Coronary artery (tissue), 2 donors: ENCODE measurements around the gene RHOT1.
"Not testable (repeated sequence)": the region's sequence is repeated elsewhere in the genome, so short reads cannot be mapped to it uniquely, and the experiment has no call there.

Experiments used
- DNase-seq: peaks from one replicate; pipeline ENCODE4 v3.0.0-alpha.2; 2017; ENCODE audit warnings: low spot score
- H3K27ac ChIP-seq, 2 donors: fragments of 200-600 bp; sonication (generic); one replicate each; pipeline ENCODE4 v1.5.1; 2016 to 2019
- H3K4me3 ChIP-seq: fragments of 200-600 bp; sonication (generic); 2 replicates; pipeline ENCODE4 v1.5.1; 2016; ENCODE audit warnings: mild to moderate bottlenecking, moderate library complexity
- CTCF ChIP-seq: fragments of 200-600 bp; sonication (generic); IDR thresholded peaks from one replicate; pipeline ENCODE4 v1.5.1; 2019; ENCODE audit warnings: antibody characterized with exemption

The RHOT1 gene

GRCh38 chr17:32258383-32259140, 116.3 kb downstream of the RHOT1 start:
- Histone ChIP-seq H3K4me3 (no peak overlapping the region), H3K27ac (no peak overlapping the region)
- no peak for DNase-seq
- no peak for TF ChIP-seq CTCF

GRCh38 chr17:32259586-32259985, 117.3 kb downstream of the RHOT1 start:
- DNase-seq = no peak
- Histone ChIP-seq H3K27ac (no peak overlapping the region), H3K4me3 (no peak overlapping the region)
- no peak for TF ChIP-seq CTCF

- TF ChIP-seq CTCF = no peak
- no peak overlapping the region for H3K4me3 ChIP-seq
- DNase-seq = no peak
- no peak overlapping the region for H3K27ac ChIP-seq
Measured at GRCh38 chr17:32261417-32261736, 119.1 kb downstream of the RHOT1 start.

- H3K4me3 ChIP-seq = no peak overlapping the region
- DNase-seq = no peak
- no peak for TF ChIP-seq CTCF
- H3K27ac ChIP-seq = no peak overlapping the region
Measured at GRCh38 chr17:32261936-32262510, 119.7 kb downstream of the RHOT1 start.

- not testable (repeated sequence) for H3K27ac ChIP-seq, H3K4me3 ChIP-seq, DNase-seq
Measured at GRCh38 chr17:32263515-32263914, 121.2 kb downstream of the RHOT1 start.

GRCh38 chr17:32264140-32264799, 122.0 kb downstream of the RHOT1 start:
- Histone ChIP-seq H3K27ac (peak overlapping the region in 1 of 2 donors; percentile 38), H3K4me3 (no peak overlapping the region)
- TF ChIP-seq CTCF = no peak
- no peak for DNase-seq

- Histone ChIP-seq H3K4me3 (peak overlapping the region; percentile 93), H3K27ac (peak overlapping the region in 1 of 2 donors; percentile 38)
- DNase-seq = no peak
- TF ChIP-seq CTCF = no peak
Measured at GRCh38 chr17:32264823-32265191, 122.5 kb downstream of the RHOT1 start.
